Measurements from ENCODE around the gene DYNLT2. TPM values are rescaled to one million over a fixed set of nuclear protein-coding genes. Genes with fewer than 3 reads are reported as not detected.

The DYNLT2 gene
- polyA plus RNA-seq, 1 of the 3 experiments (the other 2 are of a cell fraction), result 0.81 TPM

GRCh38 chr6:169726963-169727362 is 24.4 kb downstream of the DYNLT2 start:
- Histone ChIP-seq H3K9ac (no peak overlapping the region), H3K27me3 (ENCODE audit: insufficient read depth) (no peaks in the 10 kb centered on the region), H3K4me3 (ENCODE audit: low read depth in 2 of 2, low read length in 1 of 2) (no peak overlapping the region), H2AFZ (ENCODE audit: low read depth) (no peak overlapping the region), H3K27ac (ENCODE audit: low read depth in 2 of 2, low read length in 1 of 2) (no peak overlapping the region), H3K4me2 (no peak overlapping the region), H3K4me1 (ENCODE audit: control insufficient read depth in 1 of 2, insufficient read depth in 2 of 2, low read depth in 1 of 2, low read length in 1 of 2) (peaks cover 4 to 15% of the 10 kb centered on the region in 2 experiments; a peak in 3 of 4 replicates), H3K36me3 (replicated peaks in 1 of 2; ENCODE audit: control insufficient read depth in 1 of 2, insufficient read depth in 2 of 2, low read length in 1 of 2) (no peaks in the 10 kb centered on the region), H3F3A (replicated peaks; ENCODE audit: insufficient read depth) (peaks cover 11% of the 10 kb centered on the region), H3K9me2 (no peaks in the 10 kb centered on the region), H3K9me3 (no peaks in the 10 kb centered on the region), H3K79me2 (ENCODE audit: insufficient read depth) (peaks cover 16% of the 10 kb centered on the region), H4K20me1 (ENCODE audit: insufficient read depth) (peaks cover 11% of the 10 kb centered on the region)
- TF ChIP-seq FOSL2 (IDR thresholded peaks at IDR 0.05; ENCODE audit: borderline replicate concordance, low read depth), result no peak
- TF ChIP-seq YY1 (IDR thresholded peaks at IDR 0.05; ENCODE audit: low read depth), result no peak
- no peak for TF ChIP-seq MAX (IDR thresholded peaks at IDR 0.05; ENCODE audit: low read depth)
- TF ChIP-seq, protein P1, sequence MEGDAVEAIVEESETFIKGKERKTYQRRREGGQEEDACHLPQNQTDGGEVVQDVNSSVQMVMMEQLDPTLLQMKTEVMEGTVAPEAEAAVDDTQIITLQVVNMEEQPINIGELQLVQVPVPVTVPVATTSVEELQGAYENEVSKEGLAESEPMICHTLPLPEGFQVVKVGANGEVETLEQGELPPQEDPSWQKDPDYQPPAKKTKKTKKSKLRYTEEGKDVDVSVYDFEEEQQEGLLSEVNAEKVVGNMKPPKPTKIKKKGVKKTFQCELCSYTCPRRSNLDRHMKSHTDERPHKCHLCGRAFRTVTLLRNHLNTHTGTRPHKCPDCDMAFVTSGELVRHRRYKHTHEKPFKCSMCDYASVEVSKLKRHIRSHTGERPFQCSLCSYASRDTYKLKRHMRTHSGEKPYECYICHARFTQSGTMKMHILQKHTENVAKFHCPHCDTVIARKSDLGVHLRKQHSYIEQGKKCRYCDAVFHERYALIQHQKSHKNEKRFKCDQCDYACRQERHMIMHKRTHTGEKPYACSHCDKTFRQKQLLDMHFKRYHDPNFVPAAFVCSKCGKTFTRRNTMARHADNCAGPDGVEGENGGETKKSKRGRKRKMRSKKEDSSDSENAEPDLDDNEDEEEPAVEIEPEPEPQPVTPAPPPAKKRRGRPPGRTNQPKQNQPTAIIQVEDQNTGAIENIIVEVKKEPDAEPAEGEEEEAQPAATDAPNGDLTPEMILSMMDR (IDR thresholded peaks at IDR 0.05), result no peak
- TF ChIP-seq ELF1 (IDR thresholded peaks at IDR 0.05), result no peak
- TF ChIP-seq SIN3A (IDR thresholded peaks at IDR 0.05; ENCODE audit: borderline replicate concordance, low read depth, low read length), result no peak
- TF ChIP-seq CHD2 (IDR thresholded peaks at IDR 0.05; ENCODE audit: low read length, partially characterized antibody), result no peak
- no peak for TF ChIP-seq RAD21 (IDR thresholded peaks at IDR 0.05; ENCODE audit: low read length)
- no peak for TF ChIP-seq NRF1 (IDR thresholded peaks at IDR 0.05; ENCODE audit: low read depth, low read length)
- TF ChIP-seq TCF12 (IDR thresholded peaks at IDR 0.05), result no peak
- TF ChIP-seq NFIC (IDR thresholded peaks at IDR 0.05; ENCODE audit: borderline replicate concordance), result no peak
- TF ChIP-seq FOXM1 (IDR thresholded peaks at IDR 0.05; ENCODE audit: low read depth), result no peak
- no peak for TF ChIP-seq JUND (IDR thresholded peaks at IDR 0.05)
- no peak for TF ChIP-seq EZH2phosphoT487 (IDR thresholded peaks at IDR 0.05; ENCODE audit: borderline replicate concordance, low read depth)
- no peak for TF ChIP-seq RXRA (IDR thresholded peaks at IDR 0.05; ENCODE audit: borderline replicate concordance, low read depth)
- ChIA-PET POLR2A (no interaction called here), CTCF (no interaction called here)
- no peak for DNase-seq

- Histone ChIP-seq H3K27ac (ENCODE audit: low read depth in 2 of 2, low read length in 1 of 2) (no peak overlapping the region), H3K36me3 (replicated peaks in 1 of 2; ENCODE audit: control insufficient read depth in 1 of 2, insufficient read depth in 2 of 2, low read length in 1 of 2) (no peaks in the 10 kb centered on the region), H3K9me2 (no peaks in the 10 kb centered on the region), H3K9ac (no peak overlapping the region), H3K27me3 (ENCODE audit: insufficient read depth) (no peaks in the 10 kb centered on the region), H2AFZ (ENCODE audit: low read depth) (no peak overlapping the region), H4K20me1 (ENCODE audit: insufficient read depth) (peaks cover 15% of the 10 kb centered on the region), H3K9me3 (no peaks in the 10 kb centered on the region), H3K79me2 (ENCODE audit: insufficient read depth) (peaks cover 25% of the 10 kb centered on the region), H3F3A (replicated peaks; ENCODE audit: insufficient read depth) (peaks cover 15% of the 10 kb centered on the region), H3K4me3 (ENCODE audit: low read depth in 2 of 2, low read length in 1 of 2) (no peak overlapping the region), H3K4me1 (ENCODE audit: control insufficient read depth in 1 of 2, insufficient read depth in 2 of 2, low read depth in 1 of 2, low read length in 1 of 2) (peaks cover 8 to 19% of the 10 kb centered on the region in 2 experiments; a peak in 3 of 4 replicates), H3K4me2 (no peak overlapping the region)
- TF ChIP-seq FOXM1 (IDR thresholded peaks at IDR 0.05; ENCODE audit: low read depth), result no peak
- TF ChIP-seq RAD21 (IDR thresholded peaks at IDR 0.05; ENCODE audit: low read length), result no peak
- TF ChIP-seq TEAD4 (IDR thresholded peaks at IDR 0.05; ENCODE audit: borderline replicate concordance, insufficient read depth), result no peak
- 91% methylated on average over 1 of the region's 1 CpG for WGBS (ENCODE audit: low lambda C conversion rate)
- DNase-seq, result no peak
- ChIA-PET POLR2A (no interaction called here), CTCF (no interaction called here)
These were observed 25.3 kb downstream of the DYNLT2 start for GRCh38 chr6:169726049-169726400.
